Body of pancreas (tissue), 4 donors: Measurements from ENCODE around the gene TRNP1. TPM values are rescaled to one million over a fixed set of nuclear protein-coding genes. Genes with fewer than 3 reads are reported as not detected.
A peak's percentile ranks its signal among the peaks of the same experiment; 100 is the strongest.
"Not testable (repeated sequence)": the region's sequence is repeated elsewhere in the genome, so short reads cannot be mapped to it uniquely, and the experiment has no call there.

Experiments
- ATAC-seq: fragments of 150-250 bp; one replicate; pipeline ENCODE4 v1.9.1; 2016
- DNase-seq, 4 donors: peaks; one replicate each; pipeline ENCODE4 v3.0.0-alpha.2; 2019
- H3K27ac ChIP-seq, 4 donors: fragments of 200-600 bp; sonication (generic); 1 replicate in 3 of 4; 2 replicates in 1 of 4; pipeline versions ENCODE4 v1.5.1 to v1.6.1; 2016 to 2019; ENCODE audit warnings: mild to moderate bottlenecking in 1 of 4, mixed read lengths in 1 of 4, moderate library complexity in 1 of 4
- H3K27me3 ChIP-seq, 2 donors: fragments of 200-600 bp; sonication (generic); one replicate each; pipeline ENCODE4 v1.6.0; 2016; ENCODE audit warnings: mild to moderate bottlenecking in 1 of 2
- H3K36me3 ChIP-seq, 2 donors: fragments of 200-600 bp; sonication (generic); replicated peaks in 1 of 2; 2 replicates each; pipeline ENCODE4 v1.5.1; 2016; ENCODE audit warnings: low read depth in 2 of 2; ENCODE audit not compliant: insufficient read depth in 1 of 2
- H3K4me1 ChIP-seq: fragments of 200-600 bp; sonication (generic); one replicate; pipeline ENCODE4 v1.6.0; 2016
- H3K4me3 ChIP-seq, 2 donors: fragments of 200-600 bp; sonication (generic); 1 replicate in 1 of 2; 2 replicates in 1 of 2; pipeline ENCODE4 v1.5.1; 2016 to 2019
- H3K9me3 ChIP-seq, 3 donors: fragments of 200-600 bp; sonication (generic); 1 replicate in 2 of 3; 2 replicates in 1 of 3; pipeline ENCODE4 v1.5.1; 2016
- POLR2A ChIP-seq, 3 donors: fragments of 450-650 bp; IDR thresholded peaks; one replicate each; pipeline ENCODE4 v1.6.1; 2016; ENCODE audit warnings: antibody characterized with exemption in 3 of 3, mild to moderate bottlenecking in 2 of 3
- WGBS, 2 donors: methylation state at CpG; one replicate each; pipeline ENCODE4 v1.1.5; 2017; 5-methylcytosine and 5-hydroxymethylcytosine counted together
- intact Hi-C: fragments of 100-400 bp; cut with DNase I; formaldehyde crosslinking; loops from one replicate; pipeline ENCODE4 v1.15.1; 2023
- total RNA-seq, 2 donors: library from RNA; depleted of rRNA; stranded (reverse); fragments of >200 nt; gene quantifications; one replicate each; pipeline ENCODE4 v1.1.0, GENCODE V29; 2016
- TF ChIP-seq, protein P1 (sequence below), 7 experiments: fragments of 450-650 bp in 4 of 7; fragments of 200-600 bp in 3 of 7; sonication (generic) in 3 of 7; IDR thresholded peaks; one replicate each; pipeline ENCODE4 v1.5.1; 2016 to 2019; ENCODE audit warnings: antibody characterized with exemption in 7 of 7

Gene TRNP1
- total RNA-seq, 2 donors from 2014 or later, result 17.1 to 32.6 TPM

DNA sequence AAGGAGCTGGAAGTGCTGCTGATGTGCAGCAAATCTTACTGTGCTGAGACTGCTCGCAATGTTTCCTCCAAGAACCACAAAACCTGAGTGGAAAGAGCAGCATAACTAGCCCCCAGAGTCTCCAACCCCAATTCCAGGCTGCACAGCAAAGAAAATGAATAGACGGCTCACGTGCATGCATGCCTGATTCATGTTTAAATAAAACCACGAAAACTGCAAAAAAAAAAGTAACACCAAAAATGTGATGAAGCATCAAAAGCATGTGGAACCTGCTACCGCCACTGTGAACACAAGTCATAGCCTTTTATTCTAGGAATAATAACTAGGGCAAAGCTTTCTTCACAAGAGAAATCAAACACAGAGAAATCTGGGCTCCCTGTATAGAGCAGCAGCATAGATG, 9.6 kb upstream of the TRNP1 start:
- ATAC-seq, result no peak
- intact Hi-C loops, result no loop called here
- whole genome bisulfite sequencing, 2 donors, result 70 to 86% methylated on average over 5 of the region's 5 CpGs
- Histone ChIP-seq H3K4me1 (peaks cover 13% of the 10 kb centered on the region), H3K9me3 (no peaks in the 10 kb centered on the region), H3K36me3 (no peaks in the 10 kb centered on the region), H3K27ac (no peak overlapping the region), H3K27me3 (no peaks in the 10 kb centered on the region), H3K4me3 (no peak overlapping the region)
- DNase-seq, result no peak
- TF ChIP-seq, protein P1, sequence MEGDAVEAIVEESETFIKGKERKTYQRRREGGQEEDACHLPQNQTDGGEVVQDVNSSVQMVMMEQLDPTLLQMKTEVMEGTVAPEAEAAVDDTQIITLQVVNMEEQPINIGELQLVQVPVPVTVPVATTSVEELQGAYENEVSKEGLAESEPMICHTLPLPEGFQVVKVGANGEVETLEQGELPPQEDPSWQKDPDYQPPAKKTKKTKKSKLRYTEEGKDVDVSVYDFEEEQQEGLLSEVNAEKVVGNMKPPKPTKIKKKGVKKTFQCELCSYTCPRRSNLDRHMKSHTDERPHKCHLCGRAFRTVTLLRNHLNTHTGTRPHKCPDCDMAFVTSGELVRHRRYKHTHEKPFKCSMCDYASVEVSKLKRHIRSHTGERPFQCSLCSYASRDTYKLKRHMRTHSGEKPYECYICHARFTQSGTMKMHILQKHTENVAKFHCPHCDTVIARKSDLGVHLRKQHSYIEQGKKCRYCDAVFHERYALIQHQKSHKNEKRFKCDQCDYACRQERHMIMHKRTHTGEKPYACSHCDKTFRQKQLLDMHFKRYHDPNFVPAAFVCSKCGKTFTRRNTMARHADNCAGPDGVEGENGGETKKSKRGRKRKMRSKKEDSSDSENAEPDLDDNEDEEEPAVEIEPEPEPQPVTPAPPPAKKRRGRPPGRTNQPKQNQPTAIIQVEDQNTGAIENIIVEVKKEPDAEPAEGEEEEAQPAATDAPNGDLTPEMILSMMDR (IDR thresholded peaks at IDR 0.05), result no peak
- TF ChIP-seq POLR2A (IDR thresholded peaks at IDR 0.05), result no peak

DNA sequence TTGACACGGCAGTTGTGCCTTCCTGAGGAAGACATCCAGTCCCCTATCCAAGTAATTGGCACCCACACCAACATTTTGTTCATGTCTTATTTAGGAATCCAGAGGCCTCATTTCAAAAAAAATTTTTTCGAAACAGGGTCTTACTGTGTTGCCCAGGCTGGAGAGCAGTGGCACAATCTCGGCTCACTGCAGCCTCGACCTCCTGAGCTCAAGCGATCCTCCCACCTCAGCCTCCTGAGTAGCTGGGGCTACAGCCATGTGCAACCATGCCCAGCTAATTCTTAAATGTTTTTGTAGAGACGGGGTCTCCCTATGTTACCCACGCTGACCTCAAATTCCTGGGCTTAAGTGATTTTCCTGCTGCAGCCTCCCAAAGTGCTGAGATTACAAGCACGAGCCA, 9.2 kb upstream of the TRNP1 start:
- intact Hi-C loops, result no loop called here

DNA sequence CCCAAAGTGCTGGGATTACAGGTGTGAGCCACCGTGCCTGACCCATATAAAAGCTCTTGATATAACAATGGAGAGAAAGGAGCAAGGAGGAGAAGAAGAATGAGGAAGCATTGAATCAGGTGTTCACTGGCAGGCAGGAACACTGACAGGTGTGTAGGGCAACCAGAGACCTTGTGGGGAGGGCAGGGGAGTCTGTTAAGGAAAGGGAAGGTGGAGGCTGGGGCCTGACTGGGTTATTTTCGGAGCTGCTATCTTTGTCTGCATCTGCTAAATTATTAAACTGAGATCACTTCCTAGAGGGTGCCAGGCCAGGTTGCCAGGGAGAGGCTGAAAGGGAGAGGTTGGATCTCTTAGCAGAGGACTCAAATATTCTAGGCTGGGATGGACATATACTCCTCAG, 6.8 kb upstream of the TRNP1 start:
- intact Hi-C loops, result no loop called here

More for the DNA sequence above, 9.2 kb upstream of the TRNP1 start:
- peaks cover 13% of the 10 kb centered on the region for H3K4me1 ChIP-seq
- DNase-seq (no peak), ATAC-seq (no peak)
- H3K27ac ChIP-seq, result no peak overlapping the region
- no peaks in the 10 kb centered on the region for H3K27me3 ChIP-seq
- no peaks in the 10 kb centered on the region for H3K9me3 ChIP-seq
- TF ChIP-seq, protein P1 (IDR thresholded peaks at IDR 0.05), result no peak
- no peak for TF ChIP-seq POLR2A (IDR thresholded peaks at IDR 0.05)
- 87 to 89% methylated on average over 8 of the region's 8 CpGs for WGBS, 2 donors
- H3K36me3 ChIP-seq, result no peaks in the 10 kb centered on the region
- no peak overlapping the region for H3K4me3 ChIP-seq

DNA sequence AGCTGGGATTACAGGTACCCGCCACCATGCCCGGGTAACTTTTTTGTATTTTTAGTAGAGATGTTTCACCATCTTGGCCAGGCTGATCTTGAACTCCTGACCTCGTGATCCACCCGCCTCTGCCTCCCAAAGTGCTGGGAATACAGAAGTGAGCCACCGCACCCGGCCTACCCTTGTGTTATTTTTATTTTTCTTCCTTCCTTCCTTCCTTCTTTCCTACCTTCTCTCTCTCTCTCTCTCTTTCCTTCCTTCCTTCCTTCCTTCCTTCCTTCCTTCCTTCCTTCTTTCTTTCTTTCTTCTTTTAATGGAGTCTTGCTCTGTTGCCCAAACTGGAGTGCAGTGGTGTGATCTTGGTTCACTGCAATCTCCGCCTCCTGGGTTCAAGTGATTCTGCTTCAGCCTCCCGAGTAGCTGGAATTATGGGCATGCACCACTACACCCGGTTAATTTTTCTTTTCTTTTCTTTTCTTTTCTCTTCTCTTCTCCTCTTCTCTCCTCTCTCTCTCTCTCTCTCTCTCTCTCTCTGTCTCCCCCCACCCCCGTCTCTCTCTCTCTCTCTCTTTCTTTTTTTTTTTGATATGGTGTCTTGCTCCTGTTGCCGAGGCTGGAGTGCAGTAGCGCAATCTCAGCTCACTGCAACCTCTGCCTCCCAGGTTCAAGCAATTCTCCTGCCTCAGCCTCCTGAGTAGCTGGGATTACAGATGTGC, 3.9 kb upstream of the TRNP1 start:
- intact Hi-C loops, result not testable (repeated sequence)

More for the DNA sequence above, 6.8 kb upstream of the TRNP1 start:
- Histone ChIP-seq H3K9me3 (no peaks in the 10 kb centered on the region), H3K4me3 (no peak overlapping the region), H3K4me1 (peaks cover 33% of the 10 kb centered on the region), H3K27ac (peak overlapping the region; percentile 11 to 69 (median 50)), H3K27me3 (no peaks in the 10 kb centered on the region), H3K36me3 (no peaks in the 10 kb centered on the region)
- WGBS, 2 donors, result 35 to 36% methylated on average over 2 of the region's 2 CpGs
- TF ChIP-seq, protein P1 (IDR thresholded peaks at IDR 0.05), result no peak
- no peak for TF ChIP-seq POLR2A (IDR thresholded peaks at IDR 0.05)
- ATAC-seq (peak; percentile 54), DNase-seq (peak in 3 of 4 donors; percentile 54 to 64 (median 60))

DNA sequence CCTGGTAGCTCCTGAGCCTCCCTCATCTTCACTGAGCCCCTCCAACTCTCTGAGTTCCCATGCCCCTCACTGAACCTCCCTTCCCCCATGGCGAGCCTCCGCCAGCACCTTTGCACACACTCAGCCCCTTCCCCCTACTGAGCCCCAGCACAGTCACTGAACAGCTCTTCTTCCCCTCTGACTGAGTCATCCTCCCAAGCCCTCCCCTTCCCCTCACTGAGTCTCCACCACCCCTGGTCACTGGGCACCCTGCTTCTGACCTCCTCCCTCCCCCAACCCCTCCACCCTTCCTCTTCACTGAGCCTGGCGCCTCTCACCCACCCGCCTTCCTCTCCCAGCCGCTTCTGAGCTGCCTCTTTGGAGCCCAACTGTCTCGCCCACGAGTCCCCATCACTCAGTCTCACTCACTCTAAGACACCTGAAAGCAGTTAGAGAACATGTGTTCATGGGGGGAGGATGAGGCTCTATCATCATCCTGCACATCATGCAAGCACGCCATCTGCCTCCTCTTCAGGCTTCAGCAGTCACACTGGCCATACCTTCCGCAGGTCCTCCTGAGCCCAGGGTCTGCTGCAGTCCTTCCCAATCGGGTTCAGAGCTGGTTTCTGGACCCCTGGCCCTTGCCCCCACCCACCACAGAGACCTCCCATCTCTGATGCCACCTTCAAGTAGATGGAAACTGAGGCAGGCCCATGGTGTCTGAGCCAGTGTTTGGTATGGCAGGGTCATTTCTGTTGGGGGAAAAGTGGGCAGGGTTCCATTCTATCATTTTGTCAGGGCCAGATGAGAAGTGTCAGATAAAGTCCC, 2.0 kb upstream of the TRNP1 start:
- H3K36me3 ChIP-seq, result no peaks in the 10 kb centered on the region
- no peaks in the 10 kb centered on the region for H3K27me3 ChIP-seq
- peaks cover 65% of the 10 kb centered on the region for H3K4me1 ChIP-seq
- 49 to 65% methylated on average over 10 of the region's 10 CpGs for WGBS, 2 donors
- H3K4me3 ChIP-seq, result no peak overlapping the region
- no peaks in the 10 kb centered on the region for H3K9me3 ChIP-seq
- ATAC-seq, result no peak
- no peak for TF ChIP-seq POLR2A (IDR thresholded peaks at IDR 0.05)
- TF ChIP-seq, protein P1 (IDR thresholded peaks at IDR 0.05), result no peak
- intact Hi-C loops, result no loop called here
- H3K27ac ChIP-seq, result peak overlapping the region; percentile 83 to 89 (median 86)
- DNase-seq, result peak in 3 of 4 donors; percentile 30 to 46 (median 35)

More for the DNA sequence above, 3.9 kb upstream of the TRNP1 start:
- not testable (repeated sequence) for H3K36me3 ChIP-seq, ATAC-seq, H3K9me3 ChIP-seq, H3K27me3 ChIP-seq, H3K4me3 ChIP-seq, DNase-seq
- 78 to 92% methylated on average over 10 to 11 of the region's 12 CpGs for WGBS, 2 donors
- H3K27ac ChIP-seq, result peak overlapping the region in 2 of 4 donors; percentile 89
- peaks cover 48% of the 10 kb centered on the region for H3K4me1 ChIP-seq
